Peyer's patch (tissue), 4 donors: ENCODE measurements around the gene CPXM1. TPM values are rescaled to one million over a fixed set of nuclear protein-coding genes. Genes with fewer than 3 reads are reported as not detected.

Experiments
- DNase-seq, 3 donors: peaks; one replicate each; pipeline ENCODE4 v3.0.0-alpha.2; 2017 to 2019
- H3K27ac ChIP-seq, 4 donors: fragments of 200-600 bp; sonication (generic); one replicate each; pipeline ENCODE4 v1.5.1; 2016 to 2019
- H3K27me3 ChIP-seq, 2 donors: fragments of 200-600 bp; sonication (generic); one replicate each; pipeline ENCODE4 v1.5.1; 2019
- H3K36me3 ChIP-seq, 3 donors: fragments of 200-600 bp; sonication (generic); one replicate each; pipeline ENCODE4 v1.5.1; 2016 to 2019
- H3K4me1 ChIP-seq, 4 donors: fragments of 200-600 bp; sonication (generic); one replicate each; pipeline ENCODE4 v1.5.1; 2016 to 2019
- H3K4me3 ChIP-seq, 4 donors: fragments of 200-600 bp; sonication (generic); 1 replicate in 3 of 4; 2 replicates in 1 of 4; pipeline ENCODE4 v1.5.1; 2016 to 2019; ENCODE audit warnings: mild to moderate bottlenecking in 1 of 4
- H3K9me3 ChIP-seq, 4 donors: fragments of 200-600 bp; sonication (generic); one replicate each; pipeline ENCODE4 v1.5.1; 2016 to 2019; ENCODE audit warnings: mild to moderate bottlenecking in 1 of 4
- CTCF ChIP-seq, 6 experiments: fragments of 450-650 bp in 4 of 6; fragments of 200-600 bp in 2 of 6; sonication (generic) in 1 of 6; IDR thresholded peaks; one replicate each; pipeline ENCODE4 v1.5.1; 2017 to 2019; ENCODE audit warnings: antibody characterized with exemption in 6 of 6, mild to moderate bottlenecking in 3 of 6, moderate library complexity in 1 of 6
- POLR2A ChIP-seq, 2 donors: fragments of 450-650 bp; IDR thresholded peaks; one replicate each; pipeline ENCODE4 v1.5.1; 2017; ENCODE audit warnings: antibody characterized with exemption in 2 of 2, mild to moderate bottlenecking in 2 of 2, moderate library complexity in 2 of 2
- total RNA-seq, 4 donors: library from RNA; depleted of rRNA; stranded (reverse); fragments of >200 nt; gene quantifications; one replicate each; pipeline ENCODE4 v1.1.0, GENCODE V29; 2016

Gene CPXM1
- total RNA-seq, 4 donors from 2014 or later = 1.1 to 2.5 (median 1.2) TPM; not detected in 1

DNA sequence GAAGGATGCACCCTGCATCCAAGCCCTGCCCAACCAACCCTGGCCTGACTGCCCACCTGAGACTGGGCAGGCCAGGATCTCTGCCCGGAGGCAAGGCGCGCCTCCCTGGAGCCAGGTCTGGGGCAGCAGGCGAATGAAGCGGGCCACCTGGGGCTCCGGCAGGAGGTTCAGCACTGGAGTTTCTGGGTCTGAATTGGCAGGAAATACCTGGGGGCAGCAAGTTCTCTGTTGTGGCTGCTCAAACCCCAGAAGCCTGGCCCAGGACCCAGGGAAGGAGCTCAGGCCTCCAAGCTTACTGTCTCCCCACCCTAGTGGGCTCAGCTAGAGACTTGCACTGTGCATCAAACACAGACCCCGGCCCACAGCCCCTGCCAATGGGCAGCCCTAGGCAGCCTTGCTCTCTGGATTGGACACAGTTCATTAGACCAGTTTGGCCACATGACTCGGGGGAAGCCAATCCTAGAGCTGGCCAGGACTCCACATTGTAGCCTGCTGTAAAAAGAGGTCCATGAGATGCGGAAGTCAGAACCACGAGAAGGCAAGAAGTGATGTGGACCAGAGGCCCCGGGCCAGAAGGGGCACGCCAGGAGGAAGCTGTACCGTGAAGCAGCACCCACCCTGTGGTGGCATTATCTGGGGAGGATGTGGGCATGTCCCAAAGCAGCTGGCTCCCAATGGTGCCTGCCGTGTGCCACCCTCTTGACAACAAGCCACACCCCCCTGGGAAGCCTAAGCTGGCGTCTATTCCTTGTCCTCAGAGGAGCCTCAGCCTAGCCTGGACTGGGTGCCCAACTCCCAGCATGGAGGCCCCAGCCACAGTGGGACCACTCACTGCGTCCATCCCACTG lies 3.1 kb downstream of the CPXM1 start:
- no peak overlapping the region for H3K27ac ChIP-seq
- no peak for DNase-seq
- no peaks in the 10 kb centered on the region for H3K36me3 ChIP-seq
- peaks cover 0 to 17% (median 2%) of the 10 kb centered on the region in 4 donors for H3K4me1 ChIP-seq
- H3K4me3 ChIP-seq = no peak overlapping the region
- peaks cover 0 to 17% of the 10 kb centered on the region in 2 donors for H3K27me3 ChIP-seq
- H3K9me3 ChIP-seq = no peaks in the 10 kb centered on the region
- TF ChIP-seq POLR2A (IDR thresholded peaks at IDR 0.05) (no peak), CTCF (IDR thresholded peaks at IDR 0.05) (no peak)

- no peak overlapping the region for H3K4me3 ChIP-seq
- no peaks in the 10 kb centered on the region for H3K9me3 ChIP-seq
- peaks cover 0 to 13% of the 10 kb centered on the region in 2 donors for H3K27me3 ChIP-seq
- no peak for TF ChIP-seq POLR2A (IDR thresholded peaks at IDR 0.05)
- TF ChIP-seq CTCF (IDR thresholded peaks at IDR 0.05) = no peak
- H3K36me3 ChIP-seq = no peaks in the 10 kb centered on the region
- no peak overlapping the region for H3K27ac ChIP-seq
- DNase-seq = no peak
- peaks cover 0 to 16% (median 2%) of the 10 kb centered on the region in 4 donors for H3K4me1 ChIP-seq
Measured at GRCh38 chr20:2796011-2796660, 4.3 kb downstream of the CPXM1 start.

GRCh38 chr20:2795451-2795850 lies 5.0 kb downstream of the CPXM1 start:
- H3K27ac ChIP-seq = no peak overlapping the region
- H3K9me3 ChIP-seq = no peaks in the 10 kb centered on the region
- peaks cover 0 to 9% of the 10 kb centered on the region in 2 donors for H3K27me3 ChIP-seq
- peaks cover 0 to 9% (median 1%) of the 10 kb centered on the region in 4 donors for H3K4me1 ChIP-seq
- no peak for DNase-seq
- H3K36me3 ChIP-seq = no peaks in the 10 kb centered on the region
- H3K4me3 ChIP-seq = no peak overlapping the region
- TF ChIP-seq CTCF (IDR thresholded peaks at IDR 0.05) (no peak), POLR2A (IDR thresholded peaks at IDR 0.05) (no peak)

DNA sequence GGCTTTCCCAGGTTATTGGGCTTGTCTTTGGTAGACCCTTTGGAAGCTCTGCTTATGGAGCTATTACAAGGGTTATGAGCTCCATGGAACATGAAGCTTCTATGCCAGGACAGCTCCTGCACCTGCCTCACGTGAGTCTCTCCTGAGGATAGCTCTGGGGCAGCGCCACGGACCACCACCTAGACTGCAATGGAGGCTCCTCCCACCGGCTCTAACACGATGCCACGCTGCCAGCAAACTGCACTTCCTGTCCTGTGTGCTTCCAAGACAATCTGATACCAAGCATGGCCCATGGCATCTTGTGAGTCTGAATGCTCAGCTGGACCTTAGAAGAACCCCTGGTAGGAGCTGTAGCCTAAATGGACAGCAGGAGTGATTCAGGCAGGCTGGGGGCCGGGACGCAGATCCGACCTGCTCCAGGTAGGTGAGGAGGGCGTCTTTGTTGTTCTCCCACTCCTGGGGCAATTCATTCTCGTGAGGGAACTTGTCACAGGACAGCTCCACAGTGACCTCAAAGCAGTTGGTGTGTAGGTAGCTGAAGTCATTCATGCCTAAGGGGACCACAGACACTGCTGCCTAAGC lies 5.5 kb downstream of the CPXM1 start:
- no peaks in the 10 kb centered on the region for H3K9me3 ChIP-seq
- H3K36me3 ChIP-seq = no peaks in the 10 kb centered on the region
- no peak overlapping the region for H3K4me3 ChIP-seq
- H3K4me1 ChIP-seq = peaks cover 0 to 4% (median 0%) of the 10 kb centered on the region in 4 donors
- H3K27ac ChIP-seq = no peak overlapping the region
- DNase-seq = no peak
- peaks cover 0 to 4% of the 10 kb centered on the region in 2 donors for H3K27me3 ChIP-seq
- TF ChIP-seq POLR2A (IDR thresholded peaks at IDR 0.05) (no peak), CTCF (IDR thresholded peaks at IDR 0.05) (no peak)

DNA sequence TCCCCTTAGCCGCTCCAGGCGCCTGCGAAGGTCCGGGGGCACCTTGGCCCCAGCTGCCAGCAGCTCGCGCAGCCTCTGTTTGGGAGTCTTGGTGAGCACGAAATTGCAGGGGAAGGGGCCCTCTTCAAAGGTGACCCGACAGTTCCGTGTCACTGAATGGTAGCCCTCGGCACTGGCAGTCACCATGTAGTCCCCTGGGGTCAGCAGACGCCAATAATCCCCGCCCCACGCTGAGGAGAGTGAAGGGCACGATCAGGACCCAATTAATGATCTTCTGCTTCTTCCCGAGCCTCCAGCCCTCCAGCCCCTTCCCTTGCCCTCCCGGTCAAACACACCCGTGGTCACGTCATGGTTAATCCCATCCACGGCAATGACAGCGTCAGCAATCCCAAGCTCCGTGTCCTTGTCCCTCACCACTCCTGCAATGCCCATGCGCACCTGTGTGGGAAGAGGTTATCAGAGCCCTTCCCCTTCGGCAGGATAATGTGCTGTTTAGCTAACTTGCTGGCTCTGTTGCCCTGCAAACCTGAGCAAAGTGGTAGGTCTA lies 6.2 kb downstream of the CPXM1 start:
- TF ChIP-seq CTCF (IDR thresholded peaks at IDR 0.05) = no peak
- no peak for TF ChIP-seq POLR2A (IDR thresholded peaks at IDR 0.05)
- Histone ChIP-seq H3K27ac (no peak overlapping the region), H3K4me1 (no peaks in the 10 kb centered on the region), H3K27me3 (no peaks in the 10 kb centered on the region), H3K9me3 (no peaks in the 10 kb centered on the region), H3K36me3 (no peaks in the 10 kb centered on the region), H3K4me3 (no peak overlapping the region)
- DNase-seq = no peak
